ENCODE measurements around the gene NF1. TPM values are rescaled to one million over a fixed set of nuclear protein-coding genes. Genes with fewer than 3 reads are reported as not detected.
A peak's percentile ranks its signal among the peaks of the same experiment; 100 is the strongest.

NF1 gene
- total RNA-seq, 1 donor, result 79.7 TPM

DNA sequence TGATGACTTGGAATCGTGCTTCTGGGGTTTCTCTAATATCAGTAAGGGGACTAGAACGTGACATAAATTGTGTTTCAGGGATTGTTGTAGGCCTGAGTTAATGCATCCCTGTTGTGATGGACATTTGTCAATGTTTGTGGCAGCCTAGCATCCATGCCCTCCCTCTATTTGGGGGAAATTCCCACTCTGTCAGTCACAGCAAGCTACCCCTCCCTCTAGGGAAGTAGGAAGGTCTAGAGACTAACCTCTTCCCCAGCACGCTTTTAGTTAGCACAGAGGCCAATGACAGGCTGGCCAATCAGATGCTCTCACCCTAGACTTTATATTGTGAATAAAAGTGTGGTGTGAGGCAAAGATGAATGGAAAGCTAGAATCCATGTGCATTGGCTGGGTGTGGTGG lies 32.4 kb upstream of the NF1 start:
- H3K4me3 ChIP-seq (ENCODE audit: low read depth, low read length), result no peak overlapping the region
- no peak for DNase-seq (ENCODE audit: low read depth)
- TF ChIP-seq, protein P1, sequence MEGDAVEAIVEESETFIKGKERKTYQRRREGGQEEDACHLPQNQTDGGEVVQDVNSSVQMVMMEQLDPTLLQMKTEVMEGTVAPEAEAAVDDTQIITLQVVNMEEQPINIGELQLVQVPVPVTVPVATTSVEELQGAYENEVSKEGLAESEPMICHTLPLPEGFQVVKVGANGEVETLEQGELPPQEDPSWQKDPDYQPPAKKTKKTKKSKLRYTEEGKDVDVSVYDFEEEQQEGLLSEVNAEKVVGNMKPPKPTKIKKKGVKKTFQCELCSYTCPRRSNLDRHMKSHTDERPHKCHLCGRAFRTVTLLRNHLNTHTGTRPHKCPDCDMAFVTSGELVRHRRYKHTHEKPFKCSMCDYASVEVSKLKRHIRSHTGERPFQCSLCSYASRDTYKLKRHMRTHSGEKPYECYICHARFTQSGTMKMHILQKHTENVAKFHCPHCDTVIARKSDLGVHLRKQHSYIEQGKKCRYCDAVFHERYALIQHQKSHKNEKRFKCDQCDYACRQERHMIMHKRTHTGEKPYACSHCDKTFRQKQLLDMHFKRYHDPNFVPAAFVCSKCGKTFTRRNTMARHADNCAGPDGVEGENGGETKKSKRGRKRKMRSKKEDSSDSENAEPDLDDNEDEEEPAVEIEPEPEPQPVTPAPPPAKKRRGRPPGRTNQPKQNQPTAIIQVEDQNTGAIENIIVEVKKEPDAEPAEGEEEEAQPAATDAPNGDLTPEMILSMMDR (IDR thresholded peaks at IDR 0.05; ENCODE audit: insufficient read depth, low read length), result no peak

DNA sequence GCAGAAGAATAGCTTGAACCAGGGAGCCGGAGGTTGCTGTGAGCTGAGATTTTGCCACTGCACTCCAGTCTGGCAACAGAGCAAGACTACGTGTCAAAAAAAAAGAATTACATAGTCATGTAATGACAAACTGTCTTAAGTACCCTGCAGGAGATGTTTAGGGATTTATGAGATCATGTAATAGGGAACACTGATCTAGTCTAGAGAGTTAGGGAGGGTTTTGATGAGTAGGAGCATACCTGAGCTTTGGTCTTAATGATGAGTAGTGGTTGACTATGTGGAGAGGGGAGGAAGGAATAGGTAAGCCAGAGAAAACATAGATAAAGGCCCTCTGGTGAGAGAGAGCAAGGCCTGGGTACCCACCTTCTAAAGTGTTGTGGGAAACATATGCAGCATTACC lies 30.1 kb upstream of the NF1 start:
- no peak for DNase-seq (ENCODE audit: low read depth)
- no peak overlapping the region for H3K4me3 ChIP-seq (ENCODE audit: low read depth, low read length)
- TF ChIP-seq, protein P1 (IDR thresholded peaks at IDR 0.05; ENCODE audit: insufficient read depth, low read length), result no peak

DNA sequence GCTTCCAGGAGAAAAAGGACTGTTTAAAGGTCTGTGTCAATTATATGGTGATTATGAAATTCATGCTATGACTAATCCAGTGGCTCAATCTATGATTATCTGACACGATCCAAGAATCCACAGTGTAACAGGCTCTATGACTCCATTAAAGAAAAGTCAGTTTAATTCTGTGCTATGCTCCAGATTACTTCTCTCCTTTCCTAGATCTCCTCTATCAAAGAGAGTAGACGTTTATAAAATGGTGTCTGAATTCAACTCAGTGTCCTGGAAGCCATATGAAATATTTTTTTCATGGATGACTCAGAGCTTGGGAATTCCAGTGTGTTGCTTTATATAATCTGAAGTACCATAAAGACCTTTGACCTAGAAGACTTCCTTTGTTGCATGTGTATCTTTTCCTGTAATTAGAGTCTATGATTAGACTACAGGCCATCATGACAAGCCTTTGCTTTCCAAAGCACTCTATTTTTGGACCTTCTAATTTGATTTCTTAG lies 27.0 kb upstream of the NF1 start:
- DNase-seq (ENCODE audit: low read depth), result peak; percentile 90
- H3K4me3 ChIP-seq (ENCODE audit: low read depth, low read length), result no peak overlapping the region
- TF ChIP-seq, protein P1 (IDR thresholded peaks at IDR 0.05; ENCODE audit: insufficient read depth, low read length), result no peak

DNA sequence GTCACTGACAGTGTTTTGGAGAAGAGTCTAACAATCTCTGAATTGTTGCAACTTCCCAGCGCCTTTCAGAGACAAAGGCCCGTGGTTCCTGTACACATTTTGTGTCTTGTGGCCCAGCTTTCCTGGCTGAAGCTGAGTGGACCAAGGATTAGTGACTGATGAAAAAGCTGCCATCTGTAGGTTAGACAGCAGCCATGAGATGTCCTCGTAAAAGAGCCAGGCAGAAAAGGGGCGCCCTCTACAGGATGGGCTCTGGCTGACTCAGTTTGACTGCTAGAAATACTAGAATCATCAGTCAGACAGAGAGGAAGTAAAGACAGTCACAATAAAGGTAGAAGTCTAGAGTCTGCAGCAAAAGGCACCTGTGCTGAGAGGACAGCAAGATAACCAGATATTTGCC lies 26.5 kb upstream of the NF1 start:
- TF ChIP-seq, protein P1 (IDR thresholded peaks at IDR 0.05; ENCODE audit: insufficient read depth, low read length), result peak; percentile 34
- DNase-seq (ENCODE audit: low read depth), result no peak
- H3K4me3 ChIP-seq (ENCODE audit: low read depth, low read length), result no peak overlapping the region

DNA sequence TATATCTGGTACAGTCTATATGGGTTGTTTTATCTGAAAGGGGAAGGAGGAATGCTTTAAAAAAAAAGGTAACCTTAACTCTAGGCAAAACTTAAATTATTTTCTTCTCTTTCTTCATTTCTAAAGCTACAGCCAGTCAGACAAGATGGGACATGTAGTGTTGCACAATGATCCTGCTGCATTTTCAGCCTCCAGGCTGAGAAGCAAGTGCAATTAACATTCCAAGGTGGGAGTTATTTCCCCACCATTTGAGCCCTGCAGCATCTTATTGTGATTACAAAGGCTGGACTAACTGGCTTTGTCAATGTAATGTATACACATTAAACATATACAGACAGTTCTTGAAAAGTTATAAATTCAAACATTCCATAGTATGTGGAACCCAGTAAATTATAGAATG lies 22.6 kb upstream of the NF1 start:
- no peak overlapping the region for H3K4me3 ChIP-seq (ENCODE audit: low read depth, low read length)
- TF ChIP-seq, protein P1 (IDR thresholded peaks at IDR 0.05; ENCODE audit: insufficient read depth, low read length), result no peak
- DNase-seq (ENCODE audit: low read depth), result peak; percentile 49

DNA sequence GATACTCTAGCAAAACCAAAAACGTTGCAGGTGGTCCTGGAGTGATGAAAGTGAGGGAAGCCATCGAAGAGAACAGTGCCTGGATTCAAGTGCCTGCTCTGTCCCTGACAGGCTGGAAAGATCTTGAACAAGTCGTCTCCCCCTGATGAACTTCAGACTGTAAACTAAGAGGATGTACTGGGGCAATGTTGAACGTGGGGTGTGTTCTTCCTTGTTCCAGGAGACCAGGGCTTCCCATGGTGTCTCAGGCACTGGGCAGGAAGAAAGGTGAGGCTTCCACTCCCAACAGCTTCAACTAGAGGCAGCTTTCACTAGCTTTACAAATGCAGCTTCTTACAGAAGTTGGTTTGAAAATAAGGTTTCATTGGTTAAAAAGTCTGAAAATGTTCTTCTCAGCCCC lies 21.4 kb upstream of the NF1 start:
- TF ChIP-seq, protein P1 (IDR thresholded peaks at IDR 0.05; ENCODE audit: insufficient read depth, low read length), result no peak
- DNase-seq (ENCODE audit: low read depth), result no peak

More for the DNA sequence above, 21.4 kb upstream of the NF1 start:
- no peak overlapping the region for H3K4me3 ChIP-seq (ENCODE audit: low read depth, low read length)
